ENCODE measurements around the gene SLC25A46. TPM values are rescaled to one million over a fixed set of nuclear protein-coding genes. Genes with fewer than 3 reads are reported as not detected.
"Not testable (repeated sequence)": the region's sequence is repeated elsewhere in the genome, so short reads cannot be mapped to it uniquely, and the experiment has no call there.

Gene SLC25A46
- 86.3 and 90.3 TPM in 2 replicates for total RNA-seq (2014; rRNA removed; shearing (Covaris generic))

DNA sequence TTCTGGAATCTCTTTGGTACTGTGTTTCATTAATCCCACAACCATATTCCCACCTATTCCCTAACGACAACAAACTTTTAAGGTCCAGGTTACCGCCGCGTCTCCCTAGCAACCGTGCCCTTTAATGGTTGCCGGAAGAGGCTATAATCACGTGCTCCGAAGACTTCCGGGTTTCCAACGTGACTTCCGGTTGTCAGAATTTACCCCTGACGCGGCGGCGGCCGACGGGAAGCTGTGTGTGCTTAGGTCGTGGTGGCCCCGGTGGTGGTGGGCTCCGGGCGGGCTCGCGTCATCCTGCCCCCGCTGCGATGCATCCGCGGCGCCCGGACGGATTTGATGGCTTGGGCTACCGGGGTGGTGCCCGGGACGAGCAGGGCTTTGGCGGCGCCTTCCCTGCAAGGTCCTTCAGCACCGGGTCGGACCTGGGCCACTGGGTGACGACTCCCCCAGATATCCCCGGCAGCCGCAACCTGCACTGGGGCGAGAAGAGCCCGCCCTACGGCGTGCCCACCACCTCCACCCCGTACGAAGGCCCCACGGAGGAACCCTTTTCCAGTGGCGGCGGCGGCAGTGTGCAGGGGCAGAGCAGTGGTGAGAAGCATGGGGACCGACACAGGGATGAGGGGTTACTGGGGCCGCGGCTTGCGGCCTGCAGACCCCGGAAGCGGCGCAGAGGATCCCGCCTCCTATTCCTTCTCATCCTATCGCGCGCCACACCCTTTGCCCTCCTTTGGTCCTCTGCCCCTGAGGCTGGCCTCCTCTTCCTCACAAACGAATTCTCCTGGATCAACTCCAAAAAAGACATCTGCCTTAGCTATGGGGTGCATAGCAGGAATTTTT is at the start of gene SLC25A46:
Gene SLC25A46 (plus strand): TSS at position 196 of the 840 bp plus-strand sequence. CDS start 113 bp downstream, at position 309.
- peak; percentile 93 for DNase-seq (ENCODE audit: low read depth)

DNA sequence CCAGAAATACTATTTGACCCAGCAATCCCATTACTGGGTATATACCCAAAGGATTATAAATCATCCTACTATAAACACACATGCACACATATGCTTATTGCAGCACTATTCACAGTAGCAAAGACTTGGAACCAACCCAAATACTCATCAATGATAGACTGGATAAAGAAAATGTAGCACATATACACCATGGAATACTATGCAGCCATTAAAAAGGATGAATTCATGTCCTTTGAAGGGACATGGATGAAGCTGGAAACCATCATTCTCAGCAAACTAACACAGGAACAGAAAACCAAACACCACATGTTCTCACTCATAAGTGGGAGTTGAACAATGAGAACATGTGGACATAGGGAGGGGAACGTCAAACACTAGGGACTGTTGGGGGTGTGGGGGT is 48.2 kb upstream of the SLC25A46 start:
- not testable (repeated sequence) for DNase-seq (ENCODE audit: low read depth)

DNA sequence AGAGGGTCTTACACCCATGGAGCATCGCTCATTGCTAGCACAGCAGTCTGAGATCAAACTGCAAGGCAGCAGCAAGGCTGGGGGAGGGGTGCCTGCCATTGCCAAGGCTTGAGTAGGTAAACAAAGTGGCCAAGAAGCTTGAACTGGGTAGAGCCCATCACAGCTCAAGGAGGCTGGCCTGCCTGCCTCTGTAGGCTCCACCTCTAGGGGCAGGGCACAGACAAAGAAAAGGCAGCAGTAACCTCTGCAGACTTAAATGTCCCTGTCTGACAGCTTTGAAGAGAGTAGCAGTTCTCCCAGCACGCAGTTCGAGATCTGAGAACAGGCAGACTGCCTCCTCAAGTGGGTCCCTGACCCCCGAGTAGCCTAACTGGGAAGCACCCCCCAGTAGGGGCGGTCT is 46.1 kb upstream of the SLC25A46 start:
- DNase-seq (ENCODE audit: low read depth) = not testable (repeated sequence)

DNA sequence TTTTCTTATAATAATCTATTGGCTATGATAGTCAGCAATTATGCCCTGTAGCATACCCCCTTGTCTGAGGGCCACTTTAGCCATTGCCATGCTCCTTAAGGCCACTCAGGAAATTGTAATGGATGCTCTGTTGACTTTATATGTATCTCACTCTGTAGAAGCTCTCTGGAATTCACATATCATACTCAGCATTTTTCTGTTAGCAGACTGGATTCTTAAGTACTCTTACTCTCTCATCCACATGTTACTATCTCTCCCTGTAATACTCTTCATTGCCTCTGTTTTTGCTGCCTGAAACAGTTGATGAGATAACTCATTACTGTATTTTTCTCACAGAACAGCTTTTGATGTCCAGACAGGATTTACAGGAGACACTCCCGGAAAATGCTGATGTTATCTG is 36.5 kb upstream of the SLC25A46 start:
- DNase-seq (ENCODE audit: low read depth) = no peak

DNA sequence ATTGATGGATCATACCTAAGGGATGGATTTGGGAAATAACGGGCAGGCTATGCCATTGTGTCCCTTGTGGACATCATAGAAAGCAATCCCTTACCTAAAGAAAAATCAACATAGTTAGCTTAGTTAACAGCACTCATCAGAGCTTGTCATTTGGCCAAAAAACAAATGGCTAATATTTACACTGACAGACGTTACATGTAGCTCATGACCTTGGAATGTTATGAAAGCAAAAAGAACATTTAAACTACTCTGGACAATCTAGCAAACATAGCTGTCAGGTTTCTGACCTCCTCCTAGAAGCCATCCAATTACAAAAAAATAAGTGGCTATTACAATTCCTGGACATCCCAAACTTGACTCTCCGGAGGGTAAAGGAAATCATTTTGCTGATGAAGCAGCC is 36.1 kb upstream of the SLC25A46 start:
- no peak for DNase-seq (ENCODE audit: low read depth)

DNA sequence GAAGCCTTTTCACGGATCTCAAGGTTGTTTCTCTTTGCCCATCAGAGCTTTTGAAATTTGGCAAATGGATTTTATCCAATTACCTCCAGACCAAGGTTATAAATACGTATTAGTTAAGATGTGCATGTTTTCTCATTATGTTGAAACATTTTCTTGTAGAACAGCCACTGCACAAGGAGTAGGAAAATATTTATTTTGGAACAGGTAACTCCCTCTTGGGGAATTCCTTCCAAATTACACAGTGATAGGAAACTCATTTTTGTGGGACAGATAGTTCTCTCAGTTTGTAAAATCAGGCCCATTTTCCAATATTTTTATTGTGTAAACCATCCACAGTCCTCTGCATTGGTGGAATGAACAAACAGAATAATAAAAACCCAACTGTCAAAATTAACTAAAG is 35.3 kb upstream of the SLC25A46 start:
- no peak for DNase-seq (ENCODE audit: low read depth)

DNA sequence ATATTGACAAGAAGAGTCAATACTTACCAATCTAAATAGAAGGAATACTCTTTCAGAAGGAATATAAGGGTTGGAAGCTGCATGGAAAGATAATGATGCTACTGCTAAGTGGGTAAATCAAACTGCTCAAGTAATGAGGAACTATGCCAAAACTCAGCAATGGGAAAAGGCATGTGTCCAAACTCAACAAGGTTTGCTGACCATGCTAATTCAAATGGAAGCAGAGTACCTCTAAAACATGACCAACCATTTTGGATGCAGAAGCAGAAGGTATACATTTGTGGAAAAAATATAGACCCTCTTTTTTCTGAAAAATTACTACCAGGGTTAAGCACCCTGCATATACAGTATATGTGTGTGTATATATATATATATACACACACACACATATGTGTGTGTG is 33.5 kb upstream of the SLC25A46 start:
- DNase-seq (ENCODE audit: low read depth) = no peak

DNA sequence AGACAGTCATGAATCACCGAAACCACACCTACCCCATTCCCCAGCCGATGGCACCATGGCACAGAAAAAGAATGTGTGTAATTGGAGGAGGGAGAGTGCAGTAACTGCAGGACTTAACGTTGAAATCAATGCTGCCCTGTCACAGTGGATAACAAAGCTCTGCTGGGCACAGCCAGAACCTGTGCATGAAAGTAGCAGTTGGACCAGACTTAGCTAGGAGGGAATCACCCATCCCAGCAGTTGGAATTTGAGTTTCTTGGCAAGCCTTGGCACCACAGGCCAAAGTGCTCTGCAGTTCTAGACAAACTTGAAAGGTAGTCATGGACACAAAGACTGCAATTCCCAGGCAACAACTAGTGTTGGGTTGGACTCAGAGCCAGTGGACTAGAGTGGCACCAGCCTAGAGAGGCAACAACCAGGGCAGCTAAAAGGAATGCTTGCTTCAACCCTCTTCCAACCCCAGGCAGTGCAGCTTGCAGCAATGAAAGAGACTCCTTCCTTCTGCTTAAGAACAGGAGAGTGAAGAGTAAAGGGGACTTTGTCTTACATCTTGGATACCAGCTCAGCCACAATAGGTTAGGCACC is 31.5 kb upstream of the SLC25A46 start:
- no peak for DNase-seq (ENCODE audit: low read depth)

DNA sequence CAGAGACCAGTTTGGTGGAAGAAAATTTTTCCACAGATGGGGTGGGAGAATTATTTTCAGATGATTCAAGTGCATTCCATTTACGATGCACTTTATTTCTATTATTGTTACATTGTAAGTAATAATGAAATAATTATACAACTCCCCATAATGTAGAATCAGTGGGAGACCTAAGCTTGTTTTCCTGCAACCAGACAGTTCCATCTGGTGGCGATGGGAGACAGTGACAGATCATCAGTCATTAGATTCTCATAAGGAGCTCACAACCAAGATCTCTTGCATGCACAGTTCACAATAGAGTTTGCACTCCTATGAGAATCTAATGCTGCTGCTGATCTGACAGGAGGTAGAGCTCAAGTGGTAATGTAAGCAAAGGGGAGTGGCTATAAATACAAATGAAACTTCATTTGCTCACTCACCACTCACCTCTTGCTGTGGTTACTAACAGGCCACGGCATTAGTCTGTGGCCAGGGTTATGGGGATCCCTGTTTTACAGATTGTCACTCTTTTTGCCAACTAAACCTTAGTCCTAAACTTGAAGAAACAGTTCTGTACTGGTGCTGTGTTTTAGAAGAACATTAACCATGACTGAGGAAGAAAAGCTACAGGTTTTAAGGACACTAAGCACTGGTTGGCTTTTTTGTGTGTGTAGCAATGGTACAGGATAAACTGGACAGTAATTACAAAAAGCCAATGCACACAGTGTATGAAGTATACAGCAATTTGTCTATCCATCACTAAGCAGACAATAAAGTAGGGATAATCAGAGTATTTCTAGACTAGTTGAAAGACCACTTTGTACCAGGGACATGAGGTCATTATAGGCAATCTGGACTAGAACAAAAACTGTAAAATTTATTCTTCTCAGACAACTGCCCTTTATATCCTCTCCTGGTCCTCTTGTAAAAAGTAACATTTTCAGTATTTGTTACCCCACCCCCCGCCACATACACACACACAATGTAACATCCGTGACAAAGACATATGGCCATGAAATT is 22.3 kb upstream of the SLC25A46 start:
- DNase-seq (ENCODE audit: low read depth) = no peak

DNA sequence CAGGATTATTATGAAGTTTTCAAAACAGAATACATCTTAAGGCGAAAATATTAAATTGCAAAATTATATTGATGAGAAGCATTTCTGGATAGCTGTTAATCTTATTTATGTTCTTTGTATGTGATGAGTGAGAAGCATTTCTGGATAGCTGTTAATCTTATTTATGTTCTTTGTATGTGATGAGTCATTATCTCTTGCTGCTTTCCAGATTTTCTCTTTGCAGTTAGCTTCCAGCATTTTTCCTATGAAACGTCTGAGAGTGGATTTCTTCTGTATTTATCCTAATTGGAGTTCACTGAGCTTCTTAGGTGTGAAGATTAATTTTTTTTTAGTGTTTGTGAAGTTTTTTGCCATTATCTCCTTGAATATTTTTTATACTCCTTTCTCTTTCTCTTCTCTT is 20.5 kb upstream of the SLC25A46 start:
- DNase-seq (ENCODE audit: low read depth) = no peak

DNA sequence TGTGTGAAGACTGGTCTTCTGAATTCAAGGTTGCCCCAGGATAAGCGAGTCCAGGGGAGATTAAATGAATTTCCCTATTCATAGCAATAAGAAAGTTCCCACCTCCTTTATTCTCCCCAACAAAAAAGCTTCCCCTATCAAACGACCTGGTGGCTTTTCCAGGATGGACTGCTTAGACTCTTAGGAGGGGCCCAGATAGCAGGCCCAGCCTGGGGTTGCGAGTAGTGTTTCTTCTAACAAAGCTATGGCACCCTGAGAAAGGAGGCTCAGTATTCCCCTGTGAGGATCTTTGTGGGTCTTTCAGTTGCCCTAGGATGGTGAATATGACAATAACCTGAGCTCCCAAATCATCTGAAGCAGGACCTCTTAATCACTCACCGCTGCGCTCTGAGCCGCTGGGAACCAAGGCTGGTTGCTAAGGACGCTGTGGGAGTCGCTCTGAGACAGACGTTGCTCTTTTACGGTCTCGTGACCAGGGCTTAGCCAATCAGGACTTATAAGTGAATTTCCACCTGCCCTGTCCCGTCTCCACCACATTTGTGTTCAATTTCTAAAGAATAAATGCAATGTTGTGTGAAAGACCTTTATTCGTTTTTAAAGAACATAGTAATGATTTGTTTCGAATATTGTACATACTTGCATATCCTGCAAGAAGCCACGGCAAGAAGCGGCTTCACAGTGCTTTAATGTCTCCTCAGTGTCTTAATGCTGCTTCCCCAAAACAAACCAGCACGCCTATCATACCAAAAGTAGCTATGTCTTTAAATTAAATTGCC is 12.4 kb upstream of the SLC25A46 start, which contains the start of gene TMEM232:
Gene TMEM232 (minus strand): TSS at position 423 of the 776 bp plus-strand sequence. CDS start 59,319 bp downstream, outside the sequence.
- peak; percentile 87 for DNase-seq (ENCODE audit: low read depth)

DNA sequence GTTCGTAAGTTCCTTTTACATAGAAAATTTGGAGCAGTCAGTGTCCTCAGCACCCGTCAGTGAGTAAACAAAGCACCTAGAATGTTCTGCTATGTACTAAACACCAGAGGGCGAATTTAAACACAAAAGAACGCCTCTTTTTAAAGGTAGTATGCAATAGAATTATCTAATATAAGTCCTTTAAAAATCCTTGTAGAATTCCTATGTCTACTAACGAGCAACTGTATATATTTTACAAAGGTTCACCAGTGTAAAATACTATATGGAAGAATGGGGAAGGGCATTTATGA is 11.8 kb upstream of the SLC25A46 start:
- peak; percentile 4 for DNase-seq (ENCODE audit: low read depth)

DNA sequence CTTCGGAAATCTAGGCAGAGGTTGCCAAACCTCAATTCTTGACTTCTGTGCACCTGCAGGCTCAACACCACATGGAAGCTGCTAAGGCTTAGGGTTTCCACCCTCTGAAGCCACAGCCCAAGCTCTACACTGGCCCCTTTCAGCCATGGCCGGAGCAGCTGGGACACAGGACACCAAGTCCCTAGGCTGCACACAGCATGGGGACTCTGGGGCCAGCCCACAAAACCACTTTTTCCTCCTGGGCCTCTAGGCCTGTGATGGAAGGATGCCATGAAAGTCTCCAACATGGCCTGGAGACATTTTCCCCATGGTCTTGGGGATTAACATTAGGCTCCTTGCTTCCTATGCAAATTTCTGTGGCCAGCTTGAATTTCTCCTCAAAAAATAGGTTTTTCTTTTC is 7.3 kb upstream of the SLC25A46 start:
- not testable (repeated sequence) for DNase-seq (ENCODE audit: low read depth)

DNA sequence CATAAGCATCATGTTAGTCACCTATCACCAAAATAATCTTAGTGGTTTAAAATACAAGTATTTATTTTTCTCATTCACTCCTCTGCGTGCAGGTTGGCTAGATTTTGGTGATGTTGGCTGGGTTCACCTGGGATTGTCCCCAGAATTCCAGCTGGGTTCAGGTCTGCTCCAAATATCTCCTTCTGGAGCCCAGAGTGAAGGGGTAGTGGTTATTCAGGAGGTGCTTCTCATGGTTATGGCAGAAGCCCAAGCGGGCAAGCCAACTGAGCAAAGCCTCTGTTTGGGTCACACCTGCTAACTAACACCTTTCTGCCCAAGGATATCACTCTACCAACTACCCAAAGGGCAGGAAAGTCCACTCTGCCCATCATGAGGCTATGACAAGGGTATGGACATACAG is 4.7 kb upstream of the SLC25A46 start:
- no peak for DNase-seq (ENCODE audit: low read depth)

DNA sequence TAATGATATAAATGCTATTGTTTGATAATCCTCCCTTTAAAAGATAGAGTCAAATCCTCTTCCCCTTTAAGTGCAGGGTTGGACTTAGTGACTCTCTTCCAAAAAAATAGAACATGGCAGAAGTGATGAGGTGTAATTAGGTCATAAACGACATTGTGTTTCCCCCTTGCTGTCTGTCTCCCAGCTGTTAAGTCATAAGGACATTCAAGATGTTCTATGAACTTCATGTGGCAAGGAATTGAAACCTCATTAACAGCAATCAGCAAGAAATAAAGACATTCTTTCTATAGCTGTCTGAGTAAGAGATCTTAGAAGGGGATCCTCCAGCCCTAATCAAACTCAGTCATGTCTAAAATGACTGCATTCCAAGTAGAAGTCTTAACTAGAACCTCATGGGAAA is 3.3 kb upstream of the SLC25A46 start:
- no peak for DNase-seq (ENCODE audit: low read depth)

DNA sequence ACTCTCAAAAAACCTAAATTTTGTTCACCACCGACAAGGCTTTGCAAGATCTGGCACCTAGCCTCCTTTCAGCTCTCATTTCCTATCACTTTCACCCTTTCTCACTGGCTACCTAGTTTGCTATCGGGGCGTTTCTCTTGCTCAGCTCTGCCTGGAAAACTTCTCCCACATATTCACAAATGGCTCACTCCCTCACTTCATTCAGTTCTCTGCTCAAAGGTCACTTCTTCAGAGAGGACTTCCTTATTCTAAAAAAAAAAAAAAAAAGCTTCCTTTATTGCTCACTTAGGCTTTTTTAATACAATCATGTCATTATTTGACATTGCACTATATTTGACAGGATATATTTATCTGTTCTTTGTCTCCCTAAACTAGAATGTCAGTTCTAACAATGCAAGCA is 2.1 kb upstream of the SLC25A46 start:
- DNase-seq (ENCODE audit: low read depth) = peak; percentile 11

DNA sequence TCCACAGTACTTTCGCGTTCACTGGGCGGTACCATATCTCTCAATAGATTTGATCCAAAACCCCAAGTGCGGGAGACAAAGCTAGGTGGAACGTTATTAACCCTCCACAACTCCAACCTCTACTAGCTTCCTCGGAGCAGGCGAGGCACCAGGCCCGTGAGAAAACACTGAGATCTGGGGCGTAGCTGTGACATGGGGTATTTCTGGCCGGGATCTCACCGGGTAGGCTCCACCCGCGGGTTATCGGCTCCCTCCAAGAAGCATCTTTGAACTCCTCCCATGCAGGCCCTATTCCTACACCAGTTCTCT is 350 bp upstream of the SLC25A46 start:
- no peak for DNase-seq (ENCODE audit: low read depth)

DNA sequence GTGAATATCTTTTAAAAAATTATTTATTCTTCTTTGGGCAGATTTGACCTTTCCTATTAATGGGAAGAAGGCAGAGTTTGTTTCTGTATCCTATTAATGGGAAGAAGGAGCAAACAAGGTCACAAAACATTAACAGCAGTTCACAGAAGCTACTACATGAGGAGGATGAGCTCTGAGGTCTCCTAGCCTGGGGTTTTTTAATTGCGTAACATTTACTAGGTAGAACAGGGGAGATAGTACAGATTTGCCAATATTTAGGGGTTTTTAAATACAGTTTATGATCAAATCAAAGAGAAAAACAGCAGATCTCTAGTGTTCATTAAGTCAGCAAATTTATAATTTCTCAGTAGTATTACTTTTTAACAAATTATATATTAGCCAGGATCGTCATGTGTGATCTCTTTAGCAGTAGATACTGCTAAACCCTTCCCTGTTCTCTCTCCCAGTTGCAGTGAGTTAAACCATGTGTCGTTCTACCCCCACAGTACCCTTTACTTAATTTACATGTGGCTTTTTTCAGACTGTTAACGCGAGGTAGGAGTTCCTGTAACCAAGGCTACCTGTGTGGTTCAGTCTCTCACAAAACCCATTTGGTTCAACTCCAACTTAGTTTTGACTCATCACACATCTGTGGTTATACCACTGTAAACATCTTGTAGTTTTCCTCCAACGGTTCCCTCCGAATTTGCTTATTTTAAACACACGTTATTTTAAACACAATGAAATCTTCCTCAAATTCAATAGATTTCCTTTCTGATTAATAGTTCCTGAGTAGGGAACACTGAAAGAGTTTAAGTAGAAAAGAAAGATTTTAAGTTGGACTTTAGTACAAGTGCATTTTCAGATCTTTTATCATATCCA is 13.3 kb downstream of the SLC25A46 start:
- DNase-seq (ENCODE audit: low read depth) = peak; percentile 47

DNA sequence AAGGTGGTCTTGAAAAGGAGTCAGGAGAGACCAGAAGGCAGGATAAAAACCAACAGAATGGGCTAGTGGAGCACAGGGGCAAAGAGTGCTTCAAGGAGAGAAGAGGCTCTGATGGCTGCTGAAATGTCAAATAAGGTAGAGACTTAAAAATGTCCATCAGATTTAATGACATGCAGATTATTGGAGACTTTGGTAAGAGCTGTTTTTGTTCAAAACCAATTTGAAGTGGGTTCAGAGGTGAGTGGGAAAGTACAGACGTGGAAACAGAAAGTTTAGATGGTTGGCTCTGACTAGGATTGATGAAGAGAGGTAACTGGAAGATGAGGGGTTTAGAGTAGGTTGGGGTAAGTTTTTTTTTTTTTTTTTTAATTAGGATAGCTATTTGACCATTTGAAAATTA is 14.1 kb downstream of the SLC25A46 start:
- no peak for DNase-seq (ENCODE audit: low read depth)

DNA sequence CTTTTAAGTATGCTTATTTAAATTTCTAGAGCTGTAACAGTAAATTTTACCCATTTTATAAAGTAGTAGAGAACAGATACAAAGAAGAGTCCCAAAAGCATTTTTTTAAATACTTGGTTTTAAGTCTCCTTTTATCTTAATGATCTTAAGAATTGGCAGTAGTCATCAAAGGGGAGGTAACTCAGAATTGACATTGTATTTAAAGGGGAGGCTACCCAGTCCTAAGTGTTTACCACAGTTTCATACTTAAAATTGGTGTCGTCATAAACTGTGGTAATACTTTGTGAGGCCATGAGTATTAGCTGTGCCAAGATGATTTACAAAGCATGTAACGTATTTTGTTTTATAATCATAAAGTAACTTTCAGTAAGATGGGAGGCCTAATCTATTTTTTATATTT is 14.8 kb downstream of the SLC25A46 start:
- DNase-seq (ENCODE audit: low read depth) = no peak

DNA sequence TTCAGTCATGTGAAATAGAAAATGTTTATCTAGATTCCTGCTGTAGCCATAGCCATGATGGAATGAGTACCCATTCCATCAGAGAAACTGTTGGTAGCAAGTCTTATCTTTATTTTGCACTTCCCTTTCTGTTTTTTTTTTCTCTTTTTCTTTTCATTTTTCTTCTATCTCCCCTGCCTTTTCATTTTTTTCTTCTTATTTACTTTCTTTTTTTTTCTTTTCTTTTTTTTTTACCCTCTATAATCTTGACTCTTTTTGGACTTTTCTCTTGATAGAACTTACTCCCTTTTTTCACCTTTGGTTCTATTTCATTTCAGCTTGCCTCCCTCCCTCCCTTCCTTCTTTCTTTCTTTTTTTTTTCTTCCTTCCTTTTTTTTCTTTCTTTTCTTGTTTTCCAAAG is 15.4 kb downstream of the SLC25A46 start:
- DNase-seq (ENCODE audit: low read depth) = no peak

Data from Daoy (cell line).